ENCODE measurements around the gene DESI2.

DESI2 gene

GRCh38 chr1:244652623-244653438 is at the start of gene DESI2:
TSS of gene DESI2 (plus strand) at chr1:244653126. CDS start at chr1:244653314, 188 bp downstream.
- DNase-seq (ENCODE audit: low spot score), result peak; percentile 99

DNA sequence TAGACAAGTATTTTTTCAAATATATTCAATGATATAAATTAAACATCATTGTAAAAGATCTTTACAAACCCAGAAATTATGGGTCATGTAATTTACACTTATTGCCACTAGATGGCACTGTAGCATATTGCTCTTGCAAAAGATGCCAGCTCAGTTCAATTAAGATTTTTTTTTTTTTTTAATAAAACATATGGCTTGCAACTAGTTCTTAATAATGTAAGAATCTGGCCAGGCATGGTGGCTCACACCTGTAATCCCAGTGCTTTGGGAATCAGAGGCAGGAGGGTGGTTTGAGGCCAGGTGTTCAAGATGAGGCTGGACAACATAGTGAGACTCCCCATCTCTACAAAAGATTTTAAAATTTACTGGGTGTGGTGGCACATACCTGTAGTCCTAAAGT is 49.4 kb upstream of the DESI2 start:
- peak; percentile 51 for DNase-seq (ENCODE audit: low spot score)

GRCh38 chr1:244605835-244606370 is 47.0 kb upstream of the DESI2 start:
- DNase-seq (ENCODE audit: low spot score), result no peak

DNA sequence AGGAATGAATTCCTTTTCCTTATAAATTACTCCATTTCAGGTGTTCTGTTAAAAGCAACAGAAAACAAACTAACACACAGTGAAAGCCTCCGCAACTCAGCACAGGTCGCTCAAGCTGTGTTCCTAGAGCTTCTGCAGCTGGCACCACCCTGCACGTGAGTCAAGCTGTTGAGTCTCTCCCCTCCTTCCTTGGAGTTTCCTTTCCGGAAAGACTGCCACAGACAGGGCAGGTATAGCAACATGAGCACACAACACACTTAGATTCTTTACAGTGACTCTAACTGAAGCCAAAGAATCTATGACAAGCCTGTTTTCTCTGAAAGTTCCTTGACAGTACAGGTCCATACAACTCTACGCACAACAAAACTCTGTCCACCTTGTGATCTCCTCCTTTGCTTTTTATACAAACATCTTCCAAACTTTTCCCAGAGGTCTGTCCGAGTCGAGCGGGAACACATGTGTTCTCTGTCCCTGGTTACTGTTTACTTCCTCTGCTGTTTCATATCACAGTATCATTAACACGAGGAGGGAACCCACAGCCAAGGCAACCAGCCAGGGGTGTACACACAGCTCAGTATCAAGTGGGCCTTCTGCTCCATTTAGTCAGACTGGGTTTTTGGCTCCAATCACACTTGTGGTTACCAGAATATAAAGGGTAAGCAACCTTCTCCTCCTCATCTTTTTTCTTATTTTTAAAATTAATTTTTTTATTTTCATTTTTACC is 38.7 kb upstream of the DESI2 start:
- DNase-seq (ENCODE audit: low spot score), result no peak

- no peak for DNase-seq (ENCODE audit: low spot score)
Observed at GRCh38 chr1:244614879-244615278, 38.0 kb upstream of the DESI2 start.

- DNase-seq (ENCODE audit: low spot score), result no peak
Observed at GRCh38 chr1:244615301-244615700, 37.6 kb upstream of the DESI2 start.

GRCh38 chr1:244626709-244627108 is 26.2 kb upstream of the DESI2 start:
- peak; percentile 17 for DNase-seq (ENCODE audit: low spot score)

- no peak for DNase-seq (ENCODE audit: low spot score)
Observed at GRCh38 chr1:244628789-244629188, 24.1 kb upstream of the DESI2 start.

DNA sequence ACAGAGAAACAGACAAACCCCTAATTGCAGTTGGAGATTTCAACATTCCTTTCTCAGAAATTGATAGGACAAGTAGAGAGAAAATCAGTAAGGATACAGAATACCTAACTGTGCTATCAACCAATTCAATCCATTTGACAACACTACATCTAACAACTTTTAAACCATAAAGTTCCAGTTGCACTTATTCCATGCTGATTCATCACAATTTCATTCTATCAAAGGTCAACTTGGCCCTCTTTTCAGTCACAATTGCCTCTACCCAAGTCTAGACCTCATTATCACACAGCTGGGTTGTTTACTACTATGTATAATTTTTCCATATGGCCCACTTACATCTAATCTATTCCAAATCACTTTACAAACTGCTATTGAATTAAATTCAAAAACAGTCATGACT is 19.8 kb upstream of the DESI2 start:
- DNase-seq (ENCODE audit: low spot score), result no peak

DNA sequence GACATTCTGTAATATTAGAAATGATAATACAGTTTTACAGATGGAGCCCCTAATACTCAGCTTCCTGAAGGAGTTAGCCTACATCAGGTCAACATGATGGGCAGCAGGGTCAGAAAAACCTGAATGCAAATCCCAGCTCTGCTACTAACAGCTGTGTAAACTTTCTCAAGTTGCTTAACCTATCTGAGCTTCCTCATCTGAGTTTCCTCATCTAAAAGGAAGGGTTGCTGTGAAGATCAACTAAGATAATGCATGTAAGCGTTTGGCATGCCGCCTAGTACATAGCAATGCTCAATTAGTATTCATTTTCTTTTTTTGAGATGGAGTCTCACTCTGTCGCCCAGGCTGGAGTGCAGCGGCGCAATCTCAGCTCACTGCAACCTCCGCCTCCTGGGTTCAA is 18.4 kb upstream of the DESI2 start:
- DNase-seq (ENCODE audit: low spot score), result no peak

DNA sequence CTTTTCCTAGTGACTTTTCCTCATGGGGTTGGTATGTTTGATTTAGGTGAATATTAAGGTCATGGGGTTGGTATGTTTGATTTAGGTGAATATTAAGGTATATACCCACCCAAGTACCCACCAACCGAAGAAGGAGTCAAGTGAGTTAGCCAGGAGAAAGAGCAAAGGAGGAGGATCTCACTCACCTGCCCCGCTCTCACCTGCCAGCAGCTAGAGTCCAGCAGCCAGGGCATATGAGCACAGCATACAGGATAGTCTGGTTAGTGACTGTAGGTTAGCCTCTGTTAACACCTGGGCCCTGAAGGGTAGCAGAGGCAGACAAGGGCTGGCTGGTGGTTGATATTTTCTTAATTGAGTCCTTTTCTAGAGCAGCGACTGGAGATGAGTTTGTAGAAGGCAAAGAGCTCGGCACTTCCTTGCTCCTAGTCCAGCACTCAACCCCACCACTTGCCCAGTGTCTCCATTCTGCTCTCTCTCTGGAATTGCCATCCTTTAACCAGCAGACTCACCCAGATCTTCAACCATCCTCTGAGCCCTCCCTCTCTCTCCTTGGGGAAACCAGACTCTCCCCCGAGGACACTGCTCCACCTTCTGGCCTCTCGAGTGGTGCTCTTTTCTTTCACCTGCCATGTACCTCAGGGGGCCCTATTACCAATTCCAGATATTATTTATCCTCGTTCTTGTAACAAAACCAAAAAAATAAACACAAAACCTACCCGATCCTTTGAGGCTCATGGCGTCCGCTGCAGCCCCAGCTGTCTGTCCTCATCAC is 16.3 kb upstream of the DESI2 start:
- DNase-seq (ENCODE audit: low spot score), result no peak

GRCh38 chr1:244639561-244639960 is 13.4 kb upstream of the DESI2 start:
- no peak for DNase-seq (ENCODE audit: low spot score)

DNA sequence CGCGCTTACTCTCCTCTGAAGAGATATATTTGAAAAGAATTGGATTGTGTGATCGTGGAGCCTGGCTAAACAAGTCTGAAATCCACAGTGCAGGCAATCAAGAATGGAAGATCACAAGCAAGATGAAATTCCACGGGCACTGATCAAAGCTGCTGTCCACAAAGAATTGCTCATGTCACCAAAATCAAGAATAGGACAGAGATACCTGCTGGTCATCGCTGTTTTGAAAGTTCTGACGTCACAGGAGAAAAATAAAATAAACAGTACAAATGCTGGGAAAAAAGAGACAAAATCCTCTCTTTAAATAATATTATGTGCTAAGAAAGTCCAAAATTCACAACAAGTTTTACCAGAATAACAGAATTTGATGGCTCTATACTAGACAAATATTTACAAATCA is 12.0 kb upstream of the DESI2 start:
- DNase-seq (ENCODE audit: low spot score), result no peak

GRCh38 chr1:244642526-244642925 is 10.4 kb upstream of the DESI2 start:
- no peak for DNase-seq (ENCODE audit: low spot score)

DNA sequence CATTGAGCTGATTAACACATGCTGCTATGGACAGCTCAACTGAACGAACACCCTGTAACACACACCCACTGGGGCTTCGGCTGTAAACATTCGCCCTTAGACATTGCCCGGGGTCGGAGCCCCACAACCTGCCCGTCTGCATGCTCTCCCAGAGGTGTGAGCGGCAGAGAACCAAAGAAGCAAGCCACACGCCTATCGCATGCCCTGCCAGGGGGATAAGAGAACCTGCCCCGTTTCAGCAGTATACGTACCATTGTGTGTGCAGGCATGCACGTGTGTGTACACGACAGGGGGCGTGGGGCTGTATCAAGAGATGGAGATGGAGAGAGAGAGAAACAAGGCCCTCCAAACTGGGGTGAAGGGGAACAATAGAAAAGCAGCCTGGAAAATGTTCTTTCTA is 9.9 kb upstream of the DESI2 start:
- no peak for DNase-seq (ENCODE audit: low spot score)

GRCh38 chr1:244645414-244645813 is 7.5 kb upstream of the DESI2 start:
- DNase-seq (ENCODE audit: low spot score), result no peak

GRCh38 chr1:244645890-244646289 is 7.0 kb upstream of the DESI2 start:
- DNase-seq (ENCODE audit: low spot score), result no peak

- DNase-seq (ENCODE audit: low spot score), result no peak
Observed at GRCh38 chr1:244647819-244648218, 5.1 kb upstream of the DESI2 start.

DNA sequence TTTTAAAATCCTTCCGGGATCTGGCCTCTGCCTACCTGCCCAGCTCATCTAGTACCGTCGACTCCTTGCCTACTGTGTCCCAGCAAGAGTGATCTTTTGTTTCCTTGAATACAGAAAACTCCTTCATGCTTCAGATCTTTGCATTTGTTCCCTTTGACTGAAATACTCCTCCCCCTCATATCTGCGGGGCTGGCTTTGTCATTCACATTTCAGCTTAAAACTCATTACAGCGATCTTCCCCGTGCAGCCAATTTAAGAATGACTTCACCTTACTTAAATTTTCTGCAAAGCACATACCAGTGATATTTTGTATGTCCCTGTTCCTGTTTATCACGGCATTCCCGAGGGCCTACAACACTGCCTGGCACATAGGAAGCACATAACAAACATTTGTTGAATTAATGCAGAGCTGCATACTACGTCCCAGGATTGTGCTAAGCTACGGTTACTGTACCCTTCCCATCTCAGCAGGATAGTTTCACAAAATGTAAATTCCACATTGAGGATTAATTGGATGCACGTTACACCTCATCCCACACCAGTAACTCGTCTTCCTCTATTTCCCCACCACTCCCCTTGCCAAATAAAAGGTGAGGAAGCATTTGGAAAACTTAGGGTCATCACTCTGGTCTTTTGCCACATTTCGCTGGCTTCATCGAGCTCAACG is 837 bp upstream of the DESI2 start:
- no peak for DNase-seq (ENCODE audit: low spot score)

DNA sequence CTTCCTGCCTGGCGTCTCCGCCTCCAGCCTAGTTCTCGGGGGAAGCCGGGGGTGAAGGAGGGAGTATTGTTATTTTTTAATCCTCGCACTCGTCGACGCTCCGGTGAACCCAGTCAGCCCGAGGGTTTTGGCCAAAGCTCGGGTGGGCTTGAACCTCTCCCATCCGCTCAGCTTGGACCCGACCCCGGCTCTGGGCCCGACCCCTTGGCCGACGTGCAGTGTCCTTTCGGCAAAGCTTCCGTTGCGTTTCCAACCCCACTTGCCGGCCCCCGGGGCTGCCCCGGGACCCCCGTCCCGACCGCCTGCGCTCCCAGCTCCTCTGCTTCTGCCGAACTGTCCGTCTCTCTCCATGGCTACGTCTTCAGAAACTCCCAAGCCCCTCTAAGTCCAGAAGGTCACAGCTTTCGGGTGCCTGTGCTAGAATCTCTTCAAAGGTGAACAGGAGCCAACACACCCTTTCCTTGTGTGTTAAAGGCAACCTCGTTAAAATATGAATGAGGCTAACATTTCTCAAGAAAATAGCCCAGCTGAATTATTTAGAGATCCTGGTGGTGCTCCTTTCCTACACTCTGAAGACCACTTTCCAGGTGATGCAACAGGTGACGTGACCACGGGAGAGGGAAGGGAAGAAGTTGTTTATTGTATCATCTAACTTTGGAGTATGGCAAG is 647 bp downstream of the DESI2 start:
- peak; percentile 6 for DNase-seq (ENCODE audit: low spot score)
